B cell (primary cell): ENCODE results near the gene ARNT2.

Experiments used
- EZH2 ChIP-seq: IDR thresholded peaks from 2 replicates; pipeline ENCODE4 v1.6.1; 2012; ENCODE audit warnings: borderline replicate concordance, low read depth, mild to moderate bottlenecking, moderate library complexity, low read length; ENCODE audit not compliant: insufficient read depth, poor library complexity, severe bottlenecking
- TF ChIP-seq, protein P1 (sequence below): fragments of 200-600 bp; IDR thresholded peaks from one replicate; pipeline ENCODE4 v1.8.0; 2022; ENCODE audit warnings: antibody characterized with exemption, mild to moderate bottlenecking

GRCh38 chr15:80626643-80627120 is 222.5 kb downstream of the ARNT2 start:
- no peak for TF ChIP-seq EZH2
- TF ChIP-seq, protein P1, sequence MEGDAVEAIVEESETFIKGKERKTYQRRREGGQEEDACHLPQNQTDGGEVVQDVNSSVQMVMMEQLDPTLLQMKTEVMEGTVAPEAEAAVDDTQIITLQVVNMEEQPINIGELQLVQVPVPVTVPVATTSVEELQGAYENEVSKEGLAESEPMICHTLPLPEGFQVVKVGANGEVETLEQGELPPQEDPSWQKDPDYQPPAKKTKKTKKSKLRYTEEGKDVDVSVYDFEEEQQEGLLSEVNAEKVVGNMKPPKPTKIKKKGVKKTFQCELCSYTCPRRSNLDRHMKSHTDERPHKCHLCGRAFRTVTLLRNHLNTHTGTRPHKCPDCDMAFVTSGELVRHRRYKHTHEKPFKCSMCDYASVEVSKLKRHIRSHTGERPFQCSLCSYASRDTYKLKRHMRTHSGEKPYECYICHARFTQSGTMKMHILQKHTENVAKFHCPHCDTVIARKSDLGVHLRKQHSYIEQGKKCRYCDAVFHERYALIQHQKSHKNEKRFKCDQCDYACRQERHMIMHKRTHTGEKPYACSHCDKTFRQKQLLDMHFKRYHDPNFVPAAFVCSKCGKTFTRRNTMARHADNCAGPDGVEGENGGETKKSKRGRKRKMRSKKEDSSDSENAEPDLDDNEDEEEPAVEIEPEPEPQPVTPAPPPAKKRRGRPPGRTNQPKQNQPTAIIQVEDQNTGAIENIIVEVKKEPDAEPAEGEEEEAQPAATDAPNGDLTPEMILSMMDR = no peak
